HEK293T (cell line): ENCODE measurements around the gene FKBP3.

Experiments used
- BHLHE40 ChIP-seq: fragments of 450-650 bp; IDR thresholded peaks from 2 replicates; pipeline ENCODE4 v1.6.1; 2016; ENCODE audit warnings: mild to moderate bottlenecking, moderate library complexity, borderline replicate concordance
- FOXM1 ChIP-seq: fragments of 450-650 bp; IDR thresholded peaks from 2 replicates; pipeline ENCODE4 v1.6.1; 2017; ENCODE audit warnings: mild to moderate bottlenecking, borderline replicate concordance
- LEF1 ChIP-seq: fragments of 450-650 bp; IDR thresholded peaks from 2 replicates; pipeline ENCODE4 v1.6.1; 2017; ENCODE audit warnings: mild to moderate bottlenecking, borderline replicate concordance
- SP1 ChIP-seq: fragments of 450-650 bp; IDR thresholded peaks from 2 replicates; pipeline ENCODE4 v1.6.1; 2017
- SUZ12 ChIP-seq: fragments of 450-650 bp; IDR thresholded peaks from 2 replicates; pipeline ENCODE4 v1.6.1; 2016; ENCODE audit warnings: mild to moderate bottlenecking
- TARDBP ChIP-seq: fragments of 450-650 bp; IDR thresholded peaks from 2 replicates; pipeline ENCODE4 v1.6.1; 2016
- TF ChIP-seq, protein P1 (sequence below): fragments of 450-650 bp; IDR thresholded peaks from 2 replicates; pipeline ENCODE4 v1.6.1; 2016

DNA sequence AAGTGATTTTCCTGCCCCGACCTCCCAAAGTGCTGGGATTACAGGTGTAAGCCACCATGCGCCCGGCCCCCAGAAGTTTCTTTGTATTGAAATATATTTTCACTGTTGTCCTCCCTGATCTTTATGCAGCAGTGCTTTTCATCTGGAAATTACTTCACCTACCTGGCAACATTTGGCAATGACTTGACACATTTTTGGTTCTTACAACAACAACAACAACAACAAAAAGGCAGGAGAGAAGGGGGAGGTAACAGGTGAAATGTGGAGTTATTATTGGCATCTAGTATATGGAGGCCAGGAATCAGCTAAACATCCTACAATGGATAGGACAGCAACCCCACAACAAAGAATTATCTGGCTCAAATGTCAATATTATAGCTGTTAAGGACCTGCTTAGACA is 15.3 kb upstream of the FKBP3 start:
- TF ChIP-seq SP1 (no peak), SUZ12 (no peak), TARDBP (no peak), BHLHE40 (no peak), LEF1 (no peak), FOXM1 (no peak)
- TF ChIP-seq, protein P1, sequence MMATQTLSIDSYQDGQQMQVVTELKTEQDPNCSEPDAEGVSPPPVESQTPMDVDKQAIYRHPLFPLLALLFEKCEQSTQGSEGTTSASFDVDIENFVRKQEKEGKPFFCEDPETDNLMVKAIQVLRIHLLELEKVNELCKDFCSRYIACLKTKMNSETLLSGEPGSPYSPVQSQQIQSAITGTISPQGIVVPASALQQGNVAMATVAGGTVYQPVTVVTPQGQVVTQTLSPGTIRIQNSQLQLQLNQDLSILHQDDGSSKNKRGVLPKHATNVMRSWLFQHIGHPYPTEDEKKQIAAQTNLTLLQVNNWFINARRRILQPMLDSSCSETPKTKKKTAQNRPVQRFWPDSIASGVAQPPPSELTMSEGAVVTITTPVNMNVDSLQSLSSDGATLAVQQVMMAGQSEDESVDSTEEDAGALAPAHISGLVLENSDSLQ, result no peak
